ENCODE data around the gene TNFAIP8L1.
"Not testable (repeated sequence)": the region's sequence is repeated elsewhere in the genome, so short reads cannot be mapped to it uniquely, and the experiment has no call there.

The TNFAIP8L1 gene

DNA sequence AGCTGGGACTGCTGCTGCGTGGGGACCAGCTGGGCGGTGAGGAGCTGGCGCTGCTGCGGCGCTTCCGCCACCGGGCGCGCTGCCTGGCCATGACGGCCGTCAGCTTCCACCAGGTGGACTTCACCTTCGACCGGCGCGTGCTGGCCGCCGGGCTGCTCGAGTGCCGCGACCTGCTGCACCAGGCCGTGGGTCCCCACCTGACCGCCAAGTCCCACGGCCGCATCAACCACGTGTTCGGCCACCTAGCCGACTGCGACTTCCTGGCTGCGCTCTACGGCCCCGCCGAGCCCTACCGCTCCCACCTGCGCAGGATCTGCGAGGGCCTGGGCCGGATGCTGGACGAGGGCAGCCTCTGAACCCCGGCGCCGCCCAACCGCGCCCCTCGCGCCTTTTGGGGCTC, 12.8 kb downstream of the TNFAIP8L1 start:
- no peak for DNase-seq

GRCh38 chr19:4653793-4654436, 14.6 kb downstream of the TNFAIP8L1 start:
- no peak for DNase-seq

GRCh38 chr19:4654437-4655361, 15.4 kb downstream of the TNFAIP8L1 start:
- DNase-seq = no peak

DNA sequence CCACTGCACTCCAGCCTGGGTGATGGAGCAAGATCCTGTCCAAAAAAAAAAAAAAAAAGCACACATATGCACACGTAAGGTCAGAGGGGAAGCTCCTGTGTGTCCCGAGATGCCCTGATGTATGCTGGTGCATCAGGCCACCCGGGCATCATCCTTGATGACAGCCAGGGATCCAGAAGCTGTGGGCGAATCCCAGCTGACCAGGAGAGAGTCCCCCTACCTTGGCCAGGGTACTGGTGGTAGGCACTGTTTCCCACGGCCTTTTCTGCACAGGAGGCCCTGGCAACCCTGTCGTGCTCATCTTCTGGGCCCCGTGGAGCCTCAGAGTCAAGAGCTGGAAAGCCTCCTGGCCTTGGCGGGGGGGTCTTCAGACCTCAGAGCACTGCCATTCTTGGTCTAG, 16.8 kb downstream of the TNFAIP8L1 start:
- DNase-seq = no peak

GRCh38 chr19:4657262-4657661, 17.9 kb downstream of the TNFAIP8L1 start:
- DNase-seq = no peak

GRCh38 chr19:4657835-4658234, 18.5 kb downstream of the TNFAIP8L1 start:
- no peak for DNase-seq

GRCh38 chr19:4660181-4660791, 21.0 kb downstream of the TNFAIP8L1 start:
- DNase-seq = no peak

DNA sequence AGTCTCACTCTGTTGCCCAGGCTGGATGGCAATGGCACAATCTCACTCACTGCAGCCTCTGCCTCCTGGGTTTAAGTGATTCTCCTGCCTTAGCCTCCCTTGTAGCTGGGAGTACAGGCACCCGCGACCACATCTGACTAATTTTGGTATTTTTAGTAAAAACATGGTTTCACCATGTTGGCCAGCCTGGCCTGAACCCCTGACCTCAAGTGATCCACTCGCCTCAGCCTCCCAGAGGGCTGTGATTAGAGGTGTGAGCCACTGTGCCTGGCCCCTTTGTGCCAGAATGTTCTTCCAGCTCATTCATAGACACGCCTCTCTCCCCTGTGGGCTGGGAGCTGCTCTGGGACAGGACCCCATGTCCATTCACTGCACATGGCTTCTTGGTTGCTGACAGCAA, 21.7 kb downstream of the TNFAIP8L1 start:
- DNase-seq = no peak

DNA sequence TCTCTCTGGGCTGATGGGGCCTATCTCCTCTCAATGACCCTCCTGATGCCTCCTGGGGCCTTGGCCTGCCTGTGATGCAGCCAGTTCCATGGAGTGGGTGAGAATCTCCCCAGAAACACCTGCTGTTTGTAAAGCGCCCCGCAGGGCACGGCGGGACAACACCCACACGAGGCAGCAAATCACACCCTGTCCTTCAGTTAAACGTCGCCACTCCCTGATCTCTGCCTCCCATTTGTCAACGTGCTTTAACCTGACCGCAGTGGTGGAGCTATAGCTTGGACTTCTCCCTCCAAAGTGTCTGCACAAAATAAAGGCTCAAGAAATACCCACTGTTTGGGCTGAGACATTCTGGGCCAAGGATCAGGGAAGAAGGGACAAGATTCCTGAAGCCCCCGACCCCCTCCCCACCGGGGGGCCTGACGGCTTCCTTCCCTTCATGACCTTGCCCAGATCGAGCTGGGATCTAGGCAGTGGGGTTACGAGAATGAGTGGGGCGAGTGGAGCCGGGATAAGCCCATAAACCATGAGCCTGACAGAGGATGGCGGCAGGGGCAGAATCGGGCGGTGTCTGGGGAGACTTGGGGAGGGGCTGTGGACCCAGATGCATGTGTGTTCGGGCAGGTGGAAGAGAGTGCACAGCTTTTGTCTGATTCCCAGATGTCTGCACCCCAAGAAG, 22.8 kb downstream of the TNFAIP8L1 start:
- DNase-seq = no peak

- no peak for DNase-seq
Observed at GRCh38 chr19:4662812-4663211, 23.5 kb downstream of the TNFAIP8L1 start.

DNA sequence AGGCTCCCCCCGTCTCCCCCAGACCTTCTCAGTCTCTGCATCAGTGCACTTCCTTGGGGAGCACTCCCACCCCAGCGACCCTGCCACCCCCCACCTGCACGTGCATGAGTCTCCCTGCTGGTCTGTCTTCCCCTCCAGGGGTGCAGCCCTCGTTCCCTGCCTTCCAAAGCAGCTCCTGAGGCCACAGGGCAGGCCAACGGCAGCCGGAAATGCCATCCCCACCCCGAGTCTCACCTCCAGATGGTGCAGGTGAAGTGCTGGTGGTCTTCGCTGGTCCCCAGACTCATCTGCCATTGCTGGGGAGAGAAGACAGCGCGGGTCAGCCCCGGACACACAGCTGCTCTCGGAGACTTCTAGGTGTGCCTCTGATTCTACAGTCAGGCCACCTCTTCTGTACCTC, 25.3 kb downstream of the TNFAIP8L1 start:
- no peak for DNase-seq

DNA sequence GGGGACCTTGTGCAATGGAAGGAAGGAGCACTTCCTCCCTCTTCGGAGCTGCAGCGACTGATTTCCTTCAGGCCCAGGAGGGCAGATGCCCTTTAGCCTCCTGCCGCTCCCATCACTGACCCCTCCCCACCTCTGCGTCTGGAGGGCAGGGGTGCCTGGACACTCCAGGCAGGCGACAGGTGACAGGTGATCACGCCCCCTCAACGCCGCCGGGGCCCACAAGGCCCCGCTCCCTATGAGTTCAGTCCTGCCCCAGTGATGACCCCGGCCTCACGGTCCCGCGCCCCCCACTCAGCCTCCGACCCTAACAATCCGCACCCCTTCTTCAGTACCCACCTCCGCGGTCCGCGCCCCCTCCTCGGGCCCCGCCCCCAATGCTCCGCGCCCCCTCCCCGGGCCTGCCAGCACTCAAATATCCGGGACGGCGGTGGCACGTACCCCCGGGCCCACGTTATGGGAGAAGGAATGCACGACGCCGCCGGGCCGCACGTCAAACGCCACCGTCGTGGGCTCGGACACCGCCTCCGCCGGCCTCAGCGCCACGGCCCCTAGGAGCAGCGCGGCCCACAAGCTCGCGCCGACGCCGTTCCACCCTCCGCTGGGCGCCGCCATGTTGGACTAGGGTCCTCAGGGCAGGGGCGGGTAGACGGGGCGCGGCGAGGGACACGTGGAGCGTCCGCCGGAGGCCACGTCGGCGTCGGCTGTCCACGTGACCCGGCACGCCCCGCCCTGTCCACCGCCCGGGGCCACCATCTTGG, 30.6 kb downstream of the TNFAIP8L1 start, which contains the start of gene MYDGF:
TSS of gene MYDGF (minus strand) at position 620 of the 758 bp plus-strand sequence. CDS start at position 612, 8 bp downstream.
- peak; percentile 74 for DNase-seq

- DNase-seq = no peak
Observed at GRCh38 chr19:4671185-4671851, 32.0 kb downstream of the TNFAIP8L1 start.

- no peak for DNase-seq
Observed at GRCh38 chr19:4673216-4673615, 33.9 kb downstream of the TNFAIP8L1 start.

GRCh38 chr19:4673726-4674125, 34.4 kb downstream of the TNFAIP8L1 start:
- no peak for DNase-seq

GRCh38 chr19:4675346-4675745, 36.0 kb downstream of the TNFAIP8L1 start:
- no peak for DNase-seq

DNA sequence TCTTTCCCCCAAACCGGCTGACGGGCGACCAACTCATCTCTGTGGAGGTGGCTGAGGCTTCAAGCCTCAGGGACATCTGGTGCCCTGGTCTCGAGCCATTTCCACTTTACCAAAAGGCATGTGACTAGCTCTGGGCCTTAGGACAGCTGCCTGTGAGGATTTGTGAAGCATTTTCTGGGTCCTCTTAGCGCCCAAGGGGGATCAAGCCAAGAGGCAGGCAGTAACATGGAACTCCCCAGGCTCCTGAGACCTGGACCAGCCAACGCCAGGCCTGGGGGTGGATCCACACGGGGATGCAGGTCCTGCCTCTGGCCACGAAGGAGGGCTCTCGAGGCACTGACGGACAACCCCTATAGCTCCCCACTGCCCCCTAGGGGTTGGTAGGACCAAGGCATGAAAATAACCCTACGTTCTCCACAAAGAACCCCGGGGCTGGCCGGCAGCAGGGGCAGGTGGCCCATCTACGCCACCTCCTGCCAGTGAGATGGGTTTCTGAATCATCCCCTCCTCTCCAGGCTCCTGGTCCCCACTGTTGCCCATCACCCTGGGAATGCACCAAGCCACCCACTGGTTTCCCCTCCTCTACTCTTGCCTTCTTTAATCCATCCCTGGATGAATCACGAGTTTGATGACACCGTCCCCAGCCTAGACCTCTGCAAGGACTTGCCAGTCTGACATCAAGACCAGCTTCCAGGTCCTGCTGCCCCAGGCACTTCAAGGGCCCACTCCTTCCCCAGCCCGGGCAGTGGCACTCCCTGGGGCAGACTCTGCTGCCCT, 37.8 kb downstream of the TNFAIP8L1 start:
- no peak for DNase-seq

DNA sequence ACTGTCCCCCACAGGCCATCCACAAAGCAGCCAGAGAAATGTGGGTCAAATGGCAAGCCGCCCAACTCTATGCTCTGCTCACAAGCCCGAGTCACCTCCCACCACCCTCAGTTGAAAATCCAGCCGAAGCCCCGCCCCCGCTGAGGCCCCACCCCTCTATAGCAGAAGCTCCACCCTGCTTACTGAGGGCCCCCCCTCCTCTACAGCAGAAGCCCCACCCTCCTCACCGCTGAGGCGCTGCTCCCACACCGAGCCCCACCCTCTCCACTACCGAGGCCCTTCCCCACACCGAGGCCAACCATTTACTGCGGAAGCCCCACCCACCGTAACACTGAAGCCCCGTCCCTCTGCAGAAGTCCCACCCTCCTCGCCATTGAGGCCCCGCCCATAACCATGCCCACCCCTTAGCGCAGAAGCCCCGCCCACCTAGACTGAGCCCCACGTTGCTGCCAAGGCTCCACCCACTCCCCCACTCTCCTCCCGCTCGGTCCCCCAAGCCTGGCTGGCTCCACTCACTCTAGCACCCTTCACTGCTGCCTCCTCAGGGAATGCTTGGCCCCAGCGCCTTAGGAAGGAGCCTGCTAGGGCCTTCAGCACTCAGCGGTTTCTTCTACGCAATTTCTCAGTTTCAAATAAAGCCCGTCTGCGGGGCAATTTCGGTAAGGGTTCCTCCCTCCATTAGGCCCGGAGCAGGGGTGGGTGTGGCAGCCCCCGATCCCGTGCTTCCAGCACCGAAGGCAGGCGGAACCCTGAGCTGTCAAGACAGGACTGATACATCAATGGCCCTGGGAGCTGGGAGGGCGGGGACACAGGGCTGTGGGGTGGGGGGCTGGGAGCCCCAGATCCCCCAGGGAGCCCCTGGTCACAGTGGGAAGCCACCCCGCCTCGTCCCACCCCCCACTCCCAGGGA, 39.8 kb downstream of the TNFAIP8L1 start:
- no peak for DNase-seq

- DNase-seq = not testable (repeated sequence)
Observed at GRCh38 chr19:4680021-4680420, 40.7 kb downstream of the TNFAIP8L1 start.
